PC-3 (cell line): ENCODE data around the gene MRPL11. TPM values are rescaled to one million over a fixed set of nuclear protein-coding genes. Genes with fewer than 3 reads are reported as not detected.
A peak's percentile ranks its signal among the peaks of the same experiment; 100 is the strongest.
"Not testable (repeated sequence)": the region's sequence is repeated elsewhere in the genome, so short reads cannot be mapped to it uniquely, and the experiment has no call there.

Source experiments
- ATAC-seq: fragments of 200-7000 bp; cut with Tn5 transposase; 2 replicates; pipeline ENCODE4 v1.9.1; 2020; ENCODE audit warnings: mild to moderate bottlenecking, moderate library complexity
- BruUV-seq: library from RNA; stranded (reverse); fragments of 400-500 nt; replicated peaks from 2 replicates; lab custom pipeline; 2021; lab: Mats Ljungman, UMichigan
- CTCF ChIA-PET: fragments of 300-600 bp; sonication (Branson Sonifier 250); formaldehyde crosslinking; loops from one replicate; lab custom pipeline; 2022; ENCODE audit warnings: antibody characterized with exemption; lab: Charles Lee
- POLR2A ChIA-PET: fragments of 300-600 bp; sonication (Branson Sonifier 250); formaldehyde crosslinking; loops from one replicate; lab custom pipeline; 2022; ENCODE audit warnings: antibody characterized with exemption; ENCODE audit not compliant: unreplicated experiment; lab: Charles Lee
- DNase-seq: peaks from one replicate; pipeline ENCODE4 v3.0.0-alpha.2; 2015
- H2AFZ ChIP-seq: fragments of 300-600 bp; sonication (generic); 2 replicates; pipeline ENCODE4 v1.6.0; 2016; ENCODE audit warnings: antibody characterized with exemption, low read length
- H3F3A ChIP-seq: fragments of 300-600 bp; sonication (generic); one replicate; pipeline ENCODE4 v1.6.0; 2017; ENCODE audit warnings: antibody characterized with exemption, low read length, control low read depth, mild to moderate bottlenecking; ENCODE audit not compliant: unreplicated experiment
- H3K27ac ChIP-seq: fragments of 300-600 bp; sonication (generic); 2 replicates; pipeline ENCODE4 v1.5.1; 2016; ENCODE audit warnings: mild to moderate bottlenecking, low read length
- H3K27me3 ChIP-seq: fragments of 300-600 bp; sonication (generic); 2 replicates; pipeline ENCODE4 v1.6.1; 2016; ENCODE audit warnings: low read length, mixed read lengths
- H3K36me3 ChIP-seq: fragments of 300-600 bp; sonication (generic); 2 replicates; pipeline ENCODE4 v1.6.1; 2016; ENCODE audit warnings: low read depth, mixed run types, low read length, mixed read lengths
- H3K4me1 ChIP-seq: fragments of 300-600 bp; sonication (generic); 2 replicates; pipeline ENCODE4 v1.5.1; 2016; ENCODE audit warnings: low read length; ENCODE audit not compliant: insufficient read depth
- H3K4me2 ChIP-seq: fragments of 300-600 bp; sonication (generic); 2 replicates; pipeline ENCODE4 v1.6.0; 2016; ENCODE audit warnings: low read length
- H3K4me3 ChIP-seq: fragments of 300-600 bp; sonication (generic); 2 replicates; pipeline ENCODE4 v1.5.1; 2016; ENCODE audit warnings: mild to moderate bottlenecking, low read length, mixed read lengths
- H3K79me2 ChIP-seq: fragments of 300-600 bp; sonication (generic); 2 replicates; pipeline ENCODE4 v1.6.1; 2017; ENCODE audit warnings: low read length, mixed read lengths
- H3K9ac ChIP-seq: fragments of 300-600 bp; sonication (generic); 2 replicates; pipeline ENCODE4 v1.6.0; 2016; ENCODE audit warnings: mild to moderate bottlenecking, low read length
- H3K9me2 ChIP-seq: fragments of 300-600 bp; sonication (generic); replicated peaks from 2 replicates; pipeline ENCODE4 v1.6.1; 2016; ENCODE audit warnings: mixed run types, low read length, mixed read lengths
- H3K9me3 ChIP-seq: fragments of 300-600 bp; sonication (generic); 2 replicates; pipeline ENCODE4 v1.6.1; 2016; ENCODE audit warnings: low read length, mixed read lengths
- H4K20me1 ChIP-seq: fragments of 300-600 bp; sonication (generic); 2 replicates; pipeline ENCODE4 v1.6.1; 2016; ENCODE audit warnings: low read length, mixed read lengths
- EZH2 ChIP-seq: fragments of 300-600 bp; sonication (generic); IDR thresholded peaks from one replicate; pipeline ENCODE4 v1.6.1; 2017; ENCODE audit warnings: antibody characterized with exemption, mild to moderate bottlenecking, low read length; ENCODE audit not compliant: unreplicated experiment
- EZH2phosphoT487 ChIP-seq: fragments of 300-600 bp; sonication (generic); IDR thresholded peaks from 2 replicates; pipeline ENCODE4 v1.6.1; 2018; ENCODE audit warnings: mild to moderate bottlenecking, antibody characterized with exemption, low read length, borderline replicate concordance
- intact Hi-C: fragments of 100-400 bp; cut with micrococcal nuclease; formaldehyde crosslinking; loops from 2 replicates; pipeline ENCODE4 v1.9.0; 2023
- total RNA-seq: library from RNA; depleted of rRNA; stranded (reverse); fragments of >200 nt; gene quantifications from 2 replicates; pipeline ENCODE4 v1.2.3, GENCODE V29; 2014
- TF ChIP-seq, protein P1 (sequence below): fragments of 300-600 bp; sonication (generic); conservative IDR thresholded peaks from 2 replicates; pipeline ENCODE4 v1.5.1; 2017; ENCODE audit warnings: antibody characterized with exemption, low read depth, mild to moderate bottlenecking, low read length

The MRPL11 gene
- total RNA-seq, 1 experiment from 2014 or later, result 321 TPM

DNA sequence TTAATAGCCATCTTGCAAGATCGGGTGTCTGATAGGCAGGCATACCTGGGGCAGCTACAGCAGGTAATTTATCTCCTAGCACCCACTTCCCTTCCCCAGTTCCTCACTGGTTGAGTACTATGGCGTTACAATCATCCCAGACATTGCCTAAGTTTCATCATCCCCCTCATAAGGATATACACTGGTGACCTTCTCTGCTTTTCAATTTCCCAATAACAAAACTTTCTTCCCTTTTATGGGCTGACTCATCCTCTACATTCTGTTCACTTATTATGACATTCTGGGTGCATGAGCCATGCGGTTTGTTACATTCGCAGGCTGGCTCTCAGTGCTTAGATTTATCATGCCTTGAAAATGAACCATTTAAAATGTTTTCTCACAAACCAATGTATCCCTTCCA lies 5.0 kb upstream of the MRPL11 start:
- Histone ChIP-seq H4K20me1 (no peaks in the 10 kb centered on the region), H3K36me3 (no peaks in the 10 kb centered on the region), H3K9me3 (no peaks in the 10 kb centered on the region), H2AFZ (no peak overlapping the region), H3K27me3 (no peaks in the 10 kb centered on the region), H3K4me3 (no peak overlapping the region), H3K4me1 (peaks cover 21% of the 10 kb centered on the region), H3K9me2 (no peaks in the 10 kb centered on the region), H3K9ac (no peak overlapping the region; the same call in 1 of the 2 replicates), H3F3A (peaks cover 7% of the 10 kb centered on the region), H3K27ac (peak overlapping the region; percentile 67), H3K4me2 (peak overlapping the region; percentile 60), H3K79me2 (no peaks in the 10 kb centered on the region)
- DNase-seq (peak; percentile 98), ATAC-seq (peak; percentile 75)
- CTCF ChIA-PET, result no interaction called here
- TF ChIP-seq EZH2phosphoT487 (no peak), EZH2 (no peak)
- TF ChIP-seq, protein P1, sequence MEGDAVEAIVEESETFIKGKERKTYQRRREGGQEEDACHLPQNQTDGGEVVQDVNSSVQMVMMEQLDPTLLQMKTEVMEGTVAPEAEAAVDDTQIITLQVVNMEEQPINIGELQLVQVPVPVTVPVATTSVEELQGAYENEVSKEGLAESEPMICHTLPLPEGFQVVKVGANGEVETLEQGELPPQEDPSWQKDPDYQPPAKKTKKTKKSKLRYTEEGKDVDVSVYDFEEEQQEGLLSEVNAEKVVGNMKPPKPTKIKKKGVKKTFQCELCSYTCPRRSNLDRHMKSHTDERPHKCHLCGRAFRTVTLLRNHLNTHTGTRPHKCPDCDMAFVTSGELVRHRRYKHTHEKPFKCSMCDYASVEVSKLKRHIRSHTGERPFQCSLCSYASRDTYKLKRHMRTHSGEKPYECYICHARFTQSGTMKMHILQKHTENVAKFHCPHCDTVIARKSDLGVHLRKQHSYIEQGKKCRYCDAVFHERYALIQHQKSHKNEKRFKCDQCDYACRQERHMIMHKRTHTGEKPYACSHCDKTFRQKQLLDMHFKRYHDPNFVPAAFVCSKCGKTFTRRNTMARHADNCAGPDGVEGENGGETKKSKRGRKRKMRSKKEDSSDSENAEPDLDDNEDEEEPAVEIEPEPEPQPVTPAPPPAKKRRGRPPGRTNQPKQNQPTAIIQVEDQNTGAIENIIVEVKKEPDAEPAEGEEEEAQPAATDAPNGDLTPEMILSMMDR, result no peak
- intact Hi-C loops, result no loop called here
- POLR2A ChIA-PET, result interaction anchor here (0.7 kb wide), 1 partner anchor 1944 kb away, joined by 3 read pairs; no protein-coding TSS in a partner anchor
- no TSS peak for BruUV-seq

DNA sequence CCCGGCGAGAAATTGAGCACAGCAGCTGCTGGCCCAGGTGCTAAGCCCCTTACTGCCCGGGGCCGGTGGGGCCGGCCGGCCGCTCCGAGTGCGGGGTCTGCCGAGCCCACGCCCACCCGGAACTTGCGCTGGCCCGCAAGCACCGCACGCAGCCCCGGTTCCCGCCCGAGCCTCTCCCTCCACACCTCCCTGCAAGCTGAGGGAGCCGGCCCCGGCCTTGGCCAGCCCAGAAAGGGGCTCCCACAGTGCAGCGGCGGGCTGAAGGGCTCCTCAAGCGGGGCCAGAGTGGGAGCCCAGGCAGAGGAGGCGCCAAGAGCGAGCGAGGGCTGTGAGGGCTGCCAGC lies 2.3 kb upstream of the MRPL11 start:
- H3K9ac ChIP-seq, H2AFZ ChIP-seq, POLR2A ChIA-PET, H3K4me3 ChIP-seq, ATAC-seq, H3K4me2 ChIP-seq, H3K27ac ChIP-seq, DNase-seq, H3K9me2 ChIP-seq, H3F3A ChIP-seq, BruUV-seq, H4K20me1 ChIP-seq, H3K27me3 ChIP-seq, H3K9me3 ChIP-seq, intact Hi-C loops: not testable (repeated sequence)
- Histone ChIP-seq H3K36me3 (peaks cover 11% of the 10 kb centered on the region), H3K4me1 (peaks cover 25% of the 10 kb centered on the region), H3K79me2 (peaks cover 20% of the 10 kb centered on the region)
- CTCF ChIA-PET, result interaction anchor here (0.6 kb wide), 1 partner anchor 36 kb away, joined by 3 read pairs; no protein-coding TSS in a partner anchor

DNA sequence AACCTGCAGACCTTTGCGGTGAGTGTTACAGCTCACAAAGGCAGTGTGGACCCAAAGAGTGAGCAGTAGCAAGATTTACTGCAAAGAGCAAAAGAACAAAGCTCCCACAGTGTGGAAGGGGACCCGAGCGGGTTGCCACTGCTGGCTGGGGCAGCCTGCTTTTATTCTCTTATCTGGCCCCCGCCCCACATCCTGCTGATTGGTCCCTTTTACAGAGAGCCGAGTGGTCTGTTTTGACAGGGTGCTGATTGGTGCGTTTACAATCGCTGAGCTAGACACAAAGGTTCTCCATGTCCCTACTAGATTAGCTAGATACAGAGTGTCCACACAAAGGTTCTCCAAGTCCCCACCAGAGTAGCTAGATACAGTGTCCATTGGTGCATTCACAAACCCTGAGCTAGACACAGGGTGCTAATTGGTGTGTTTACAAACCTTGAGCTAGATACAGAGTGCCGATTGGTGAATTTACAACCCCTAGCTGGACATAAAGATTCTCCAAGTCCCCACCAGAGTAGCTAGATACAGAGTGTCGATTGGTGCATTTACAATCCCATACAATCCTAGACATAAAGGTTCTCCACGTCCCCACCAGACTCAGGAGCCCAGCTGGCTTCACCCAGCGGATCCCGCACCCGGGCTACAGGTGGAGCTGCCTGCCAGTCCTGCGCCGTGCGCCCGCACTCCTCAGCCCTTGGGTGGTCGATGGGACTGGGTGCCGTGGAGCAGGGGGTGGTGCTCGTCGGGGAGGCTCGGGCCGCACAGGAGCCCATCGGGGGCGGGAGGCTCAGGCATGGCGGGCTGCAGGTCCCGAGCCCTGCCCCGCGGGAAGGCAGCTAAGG lies 1.7 kb upstream of the MRPL11 start:
- peaks cover 25% of the 10 kb centered on the region for H3K4me1 ChIP-seq
- BruUV-seq, H3K4me3 ChIP-seq, ATAC-seq, H3K9ac ChIP-seq, DNase-seq, H3K9me3 ChIP-seq, H3K4me2 ChIP-seq, H3F3A ChIP-seq, POLR2A ChIA-PET, H3K9me2 ChIP-seq, intact Hi-C loops, H3K27me3 ChIP-seq, H3K27ac ChIP-seq, H2AFZ ChIP-seq, H4K20me1 ChIP-seq: not testable (repeated sequence)
- peaks cover 17% of the 10 kb centered on the region for H3K36me3 ChIP-seq
- CTCF ChIA-PET, result interaction anchor here (0.6 kb wide), 2 partner anchors 35 to 214 kb away, joined by 3 read pairs; no protein-coding TSS in a partner anchor
- peaks cover 20% of the 10 kb centered on the region for H3K79me2 ChIP-seq
